Testis (tissue), 2 donors: ENCODE results near the gene IMPG2.

Source experiments
- POLR2A ChIP-seq: fragments of 450-650 bp; IDR thresholded peaks from one replicate; pipeline ENCODE4 v1.6.1; 2017; ENCODE audit warnings: antibody characterized with exemption, mild to moderate bottlenecking, moderate library complexity
- TF ChIP-seq, protein P1 (sequence below), 3 experiments: fragments of 450-650 bp in 2 of 3; fragments of 200-600 bp in 1 of 3; sonication (generic) in 1 of 3; IDR thresholded peaks; one replicate each; pipeline ENCODE4 v1.5.1; 2016 to 2019; ENCODE audit warnings: antibody characterized with exemption in 3 of 3, mild to moderate bottlenecking in 2 of 3, moderate library complexity in 1 of 3

GRCh38 chr3:101300073-101300472 lies 20.3 kb downstream of the IMPG2 start:
- no peak for TF ChIP-seq POLR2A
- TF ChIP-seq, protein P1, sequence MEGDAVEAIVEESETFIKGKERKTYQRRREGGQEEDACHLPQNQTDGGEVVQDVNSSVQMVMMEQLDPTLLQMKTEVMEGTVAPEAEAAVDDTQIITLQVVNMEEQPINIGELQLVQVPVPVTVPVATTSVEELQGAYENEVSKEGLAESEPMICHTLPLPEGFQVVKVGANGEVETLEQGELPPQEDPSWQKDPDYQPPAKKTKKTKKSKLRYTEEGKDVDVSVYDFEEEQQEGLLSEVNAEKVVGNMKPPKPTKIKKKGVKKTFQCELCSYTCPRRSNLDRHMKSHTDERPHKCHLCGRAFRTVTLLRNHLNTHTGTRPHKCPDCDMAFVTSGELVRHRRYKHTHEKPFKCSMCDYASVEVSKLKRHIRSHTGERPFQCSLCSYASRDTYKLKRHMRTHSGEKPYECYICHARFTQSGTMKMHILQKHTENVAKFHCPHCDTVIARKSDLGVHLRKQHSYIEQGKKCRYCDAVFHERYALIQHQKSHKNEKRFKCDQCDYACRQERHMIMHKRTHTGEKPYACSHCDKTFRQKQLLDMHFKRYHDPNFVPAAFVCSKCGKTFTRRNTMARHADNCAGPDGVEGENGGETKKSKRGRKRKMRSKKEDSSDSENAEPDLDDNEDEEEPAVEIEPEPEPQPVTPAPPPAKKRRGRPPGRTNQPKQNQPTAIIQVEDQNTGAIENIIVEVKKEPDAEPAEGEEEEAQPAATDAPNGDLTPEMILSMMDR (IDR thresholded peaks at IDR 0.05) = no peak
